Measurements from ENCODE around the gene IGSF21. TPM values are rescaled to one million over a fixed set of nuclear protein-coding genes. Genes with fewer than 3 reads are reported as not detected.

Gene IGSF21
- total and polyA plus RNA-seq, 9 donors, result 0.04 to 0.48 (median 0.21) TPM; not detected in 1

DNA sequence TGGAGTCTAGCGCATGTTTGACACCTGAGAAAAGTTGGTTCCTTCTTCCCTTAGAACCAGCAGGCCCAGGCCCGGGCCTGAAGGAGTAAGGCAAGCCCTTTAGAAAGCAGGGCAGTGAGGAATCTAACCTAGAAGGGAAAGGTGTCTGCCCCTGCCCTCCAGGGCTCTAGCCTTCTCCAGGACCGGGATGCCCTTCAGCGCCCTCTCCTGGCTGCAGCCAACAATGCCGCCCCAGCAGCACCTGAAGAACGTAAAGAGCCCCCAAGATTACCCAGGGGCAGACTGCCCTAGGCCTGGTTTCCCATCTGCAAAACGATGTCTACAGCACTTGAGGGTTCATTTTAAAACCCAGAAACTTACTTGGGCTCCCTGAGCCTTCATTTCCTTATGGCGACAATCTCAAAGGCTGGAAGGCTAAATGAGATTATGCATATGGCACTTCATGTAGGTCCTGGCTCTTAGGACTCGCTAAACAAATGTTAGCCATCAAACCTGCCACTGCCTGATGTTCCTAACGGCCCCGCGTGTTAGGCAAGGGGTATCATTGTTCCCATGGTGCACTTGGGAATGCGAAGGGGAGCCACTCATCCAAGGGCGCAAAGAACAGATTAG is 266.4 kb downstream of the IGSF21 start:
- no peak overlapping the region for H3K4me3 ChIP-seq (ENCODE audit: low read length)
- no peaks in the 10 kb centered on the region for H3K36me3 ChIP-seq (ENCODE audit: control insufficient read depth, insufficient read depth, low read length)
- H3K27ac ChIP-seq (ENCODE audit: low read length), result no peak overlapping the region
- H3K4me1 ChIP-seq (ENCODE audit: control insufficient read depth, insufficient read depth, low read length), result no peaks in the 10 kb centered on the region
- peaks cover 2% of the 10 kb centered on the region for H3K27me3 ChIP-seq (ENCODE audit: control insufficient read depth, insufficient read depth, low read length)
- no peak for DNase-seq
- WGBS (ENCODE audit: insufficient coverage), result 52% methylated on average over 12 of the region's 14 CpGs
- H3K9me3 ChIP-seq (replicated peaks; ENCODE audit: control insufficient read depth, low read depth, low read length), result no peaks in the 10 kb centered on the region

DNA sequence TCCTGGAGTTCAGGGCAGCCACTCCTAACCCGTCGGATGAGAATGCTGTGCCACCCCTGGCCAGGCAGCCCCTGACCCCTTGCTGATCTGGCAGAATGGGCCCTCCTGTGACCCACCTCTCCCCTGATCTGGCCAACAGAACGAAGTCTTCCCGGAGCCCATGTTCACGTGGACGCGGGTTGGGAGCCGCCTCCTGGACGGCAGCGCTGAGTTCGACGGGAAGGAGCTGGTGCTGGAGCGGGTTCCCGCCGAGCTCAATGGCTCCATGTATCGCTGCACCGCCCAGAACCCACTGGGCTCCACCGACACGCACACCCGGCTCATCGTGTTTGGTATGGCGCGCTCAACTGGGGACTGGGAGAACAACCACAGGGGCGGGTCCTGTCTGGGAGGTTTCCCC is 269.1 kb downstream of the IGSF21 start:
- H3K4me3 ChIP-seq (ENCODE audit: low read length), result no peak overlapping the region
- peaks cover 5% of the 10 kb centered on the region for H3K9me3 ChIP-seq (replicated peaks; ENCODE audit: control insufficient read depth, low read depth, low read length)
- no peak for DNase-seq
- H3K27me3 ChIP-seq (ENCODE audit: control insufficient read depth, insufficient read depth, low read length), result peaks cover 2% of the 10 kb centered on the region
- H3K36me3 ChIP-seq (ENCODE audit: control insufficient read depth, insufficient read depth, low read length), result no peaks in the 10 kb centered on the region
- H3K4me1 ChIP-seq (ENCODE audit: control insufficient read depth, insufficient read depth, low read length), result no peaks in the 10 kb centered on the region
- no peak overlapping the region for H3K27ac ChIP-seq (ENCODE audit: low read length)
- WGBS (ENCODE audit: insufficient coverage), result 88% methylated on average over 24 of the region's 24 CpGs

- peaks cover 2% of the 10 kb centered on the region for H3K27me3 ChIP-seq (ENCODE audit: control insufficient read depth, insufficient read depth, low read length)
- H3K9me3 ChIP-seq (replicated peaks; ENCODE audit: control insufficient read depth, low read depth, low read length), result peaks cover 5% of the 10 kb centered on the region
These were observed 272.7 kb downstream of the IGSF21 start for GRCh38 chr1:18380288-18380687.

DNA sequence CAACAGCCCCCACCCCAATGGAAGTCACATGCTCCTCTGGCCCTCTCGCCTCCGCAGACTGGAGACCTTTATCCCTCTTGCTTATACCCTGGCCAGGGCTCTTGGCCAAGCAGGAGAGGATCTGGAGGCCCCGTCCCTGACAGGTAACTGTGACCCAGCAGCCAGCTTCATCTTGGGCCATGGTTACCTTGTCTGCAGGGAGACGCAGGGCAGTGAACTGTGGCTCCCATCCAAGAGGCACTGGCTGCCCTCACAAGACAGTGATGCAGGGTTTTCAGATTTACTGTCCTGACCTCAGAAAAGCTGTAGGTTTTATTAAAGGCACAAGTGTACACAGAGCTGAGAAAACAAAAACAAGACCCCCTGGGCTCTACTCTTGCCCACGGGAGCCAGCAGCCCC is 276.5 kb downstream of the IGSF21 start:
- no peak overlapping the region for H3K4me3 ChIP-seq (ENCODE audit: low read length)
- H3K27ac ChIP-seq (ENCODE audit: low read length), result peak overlapping the region; percentile 80
- peaks cover 28% of the 10 kb centered on the region for H3K4me1 ChIP-seq (ENCODE audit: control insufficient read depth, insufficient read depth, low read length)
- no peaks in the 10 kb centered on the region for H3K36me3 ChIP-seq (ENCODE audit: control insufficient read depth, insufficient read depth, low read length)
- H3K27me3 ChIP-seq (ENCODE audit: control insufficient read depth, insufficient read depth, low read length), result no peaks in the 10 kb centered on the region
- DNase-seq, result peak; percentile 13
- peaks cover 5% of the 10 kb centered on the region for H3K9me3 ChIP-seq (replicated peaks; ENCODE audit: control insufficient read depth, low read depth, low read length)
- WGBS (ENCODE audit: insufficient coverage), result 39% methylated on average over 5 of the region's 5 CpGs

More at GRCh38 chr1:18380288-18380687, 272.7 kb downstream of the IGSF21 start:
- no peak overlapping the region for H3K27ac ChIP-seq (ENCODE audit: low read length)
- no peak overlapping the region for H3K4me3 ChIP-seq (ENCODE audit: low read length)
- no peaks in the 10 kb centered on the region for H3K36me3 ChIP-seq (ENCODE audit: control insufficient read depth, insufficient read depth, low read length)
- peaks cover 14% of the 10 kb centered on the region for H3K4me1 ChIP-seq (ENCODE audit: control insufficient read depth, insufficient read depth, low read length)
- no peak for DNase-seq

- Histone ChIP-seq H3K27me3 (ENCODE audit: control insufficient read depth, insufficient read depth, low read length) (no peaks in the 10 kb centered on the region), H3K4me1 (ENCODE audit: control insufficient read depth, insufficient read depth, low read length) (peaks cover 28% of the 10 kb centered on the region), H3K27ac (ENCODE audit: low read length) (peak overlapping the region; percentile 80), H3K36me3 (ENCODE audit: control insufficient read depth, insufficient read depth, low read length) (no peaks in the 10 kb centered on the region), H3K4me3 (ENCODE audit: low read length) (no peak overlapping the region), H3K9me3 (replicated peaks; ENCODE audit: control insufficient read depth, low read depth, low read length) (peaks cover 5% of the 10 kb centered on the region)
- WGBS (ENCODE audit: insufficient coverage), result 6% methylated on average over 2 of the region's 2 CpGs
- DNase-seq, result peak; percentile 83
These were observed 276.9 kb downstream of the IGSF21 start for GRCh38 chr1:18384471-18384870.

- H3K27me3 ChIP-seq (ENCODE audit: control insufficient read depth, insufficient read depth, low read length), result no peaks in the 10 kb centered on the region
- no peak overlapping the region for H3K4me3 ChIP-seq (ENCODE audit: low read length)
- WGBS (ENCODE audit: insufficient coverage), result 3% methylated on average over 9 of the region's 9 CpGs
- H3K4me1 ChIP-seq (ENCODE audit: control insufficient read depth, insufficient read depth, low read length), result peaks cover 28% of the 10 kb centered on the region
- no peaks in the 10 kb centered on the region for H3K36me3 ChIP-seq (ENCODE audit: control insufficient read depth, insufficient read depth, low read length)
- DNase-seq, result peak; percentile 97
- H3K9me3 ChIP-seq (replicated peaks; ENCODE audit: control insufficient read depth, low read depth, low read length), result no peaks in the 10 kb centered on the region
- H3K27ac ChIP-seq (ENCODE audit: low read length), result peak overlapping the region; percentile 83
These were observed 277.7 kb downstream of the IGSF21 start for GRCh38 chr1:18385239-18385790.

DNA sequence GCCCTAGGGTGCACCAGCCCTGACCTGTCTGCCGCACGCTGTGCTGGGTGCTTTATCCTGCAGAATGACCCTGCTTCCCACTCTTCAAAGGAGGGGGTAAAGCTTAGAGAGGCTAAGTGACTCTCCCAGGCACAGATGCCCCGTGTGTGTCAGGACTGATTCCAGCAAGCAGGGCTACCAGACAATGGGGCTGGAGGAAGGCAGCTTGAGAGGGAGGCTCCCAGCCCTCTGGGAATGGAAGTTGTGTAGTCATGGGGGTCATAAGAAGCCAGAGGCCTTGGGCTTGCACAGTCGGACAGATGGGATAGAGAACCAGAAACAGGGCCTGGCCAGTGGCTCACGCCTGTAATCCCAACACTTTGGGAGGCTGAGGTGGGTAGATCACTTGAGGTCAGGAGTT is 279.0 kb downstream of the IGSF21 start:
- DNase-seq, result no peak
- Histone ChIP-seq H3K27ac (ENCODE audit: low read length) (no peak overlapping the region), H3K4me1 (ENCODE audit: control insufficient read depth, insufficient read depth, low read length) (peaks cover 28% of the 10 kb centered on the region), H3K4me3 (ENCODE audit: low read length) (no peak overlapping the region), H3K36me3 (ENCODE audit: control insufficient read depth, insufficient read depth, low read length) (no peaks in the 10 kb centered on the region), H3K9me3 (replicated peaks; ENCODE audit: control insufficient read depth, low read depth, low read length) (no peaks in the 10 kb centered on the region), H3K27me3 (ENCODE audit: control insufficient read depth, insufficient read depth, low read length) (peaks cover 3% of the 10 kb centered on the region)
- 60% methylated on average over 1 of the region's 5 CpGs for WGBS (ENCODE audit: insufficient coverage)

GRCh38 chr1:18387307-18387706 is 279.7 kb downstream of the IGSF21 start:
- H3K27ac ChIP-seq (ENCODE audit: low read length), result no peak overlapping the region
- no peak for DNase-seq
- 100% methylated on average over 1 of the region's 6 CpGs for WGBS (ENCODE audit: insufficient coverage)
- no peak overlapping the region for H3K4me3 ChIP-seq (ENCODE audit: low read length)
- H3K4me1 ChIP-seq (ENCODE audit: control insufficient read depth, insufficient read depth, low read length), result peaks cover 28% of the 10 kb centered on the region
- H3K9me3 ChIP-seq (replicated peaks; ENCODE audit: control insufficient read depth, low read depth, low read length), result no peaks in the 10 kb centered on the region
- H3K36me3 ChIP-seq (ENCODE audit: control insufficient read depth, insufficient read depth, low read length), result no peaks in the 10 kb centered on the region
- H3K27me3 ChIP-seq (ENCODE audit: control insufficient read depth, insufficient read depth, low read length), result peaks cover 3% of the 10 kb centered on the region

DNA sequence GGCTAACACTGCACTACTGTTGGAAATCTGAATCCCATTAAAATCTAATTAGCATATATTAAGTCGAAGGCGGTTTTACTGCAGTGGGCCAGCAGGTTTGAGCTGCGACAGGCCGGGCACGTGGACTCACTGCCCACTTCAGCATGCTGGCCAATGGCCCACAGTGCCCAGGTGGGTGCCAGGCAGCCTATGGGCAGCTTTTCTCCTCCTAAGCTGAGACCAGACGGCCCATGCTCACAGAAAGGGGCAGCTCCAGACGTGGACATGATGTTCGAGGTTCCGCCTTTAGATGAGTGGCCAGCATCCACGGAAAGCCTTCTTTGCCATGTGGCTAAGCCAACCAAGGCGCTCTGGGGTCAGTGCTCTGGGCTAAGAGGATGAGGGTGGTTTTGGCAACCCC is 283.4 kb downstream of the IGSF21 start:
- H3K27ac ChIP-seq (ENCODE audit: low read length), result no peak overlapping the region
- peaks cover 5% of the 10 kb centered on the region for H3K27me3 ChIP-seq (ENCODE audit: control insufficient read depth, insufficient read depth, low read length)
- H3K36me3 ChIP-seq (ENCODE audit: control insufficient read depth, insufficient read depth, low read length), result no peaks in the 10 kb centered on the region
- no peak overlapping the region for H3K4me3 ChIP-seq (ENCODE audit: low read length)
- DNase-seq, result no peak
- no peaks in the 10 kb centered on the region for H3K9me3 ChIP-seq (replicated peaks; ENCODE audit: control insufficient read depth, low read depth, low read length)
- peaks cover 7% of the 10 kb centered on the region for H3K4me1 ChIP-seq (ENCODE audit: control insufficient read depth, insufficient read depth, low read length)
- 78% methylated on average over 11 of the region's 11 CpGs for WGBS (ENCODE audit: insufficient coverage)

DNA sequence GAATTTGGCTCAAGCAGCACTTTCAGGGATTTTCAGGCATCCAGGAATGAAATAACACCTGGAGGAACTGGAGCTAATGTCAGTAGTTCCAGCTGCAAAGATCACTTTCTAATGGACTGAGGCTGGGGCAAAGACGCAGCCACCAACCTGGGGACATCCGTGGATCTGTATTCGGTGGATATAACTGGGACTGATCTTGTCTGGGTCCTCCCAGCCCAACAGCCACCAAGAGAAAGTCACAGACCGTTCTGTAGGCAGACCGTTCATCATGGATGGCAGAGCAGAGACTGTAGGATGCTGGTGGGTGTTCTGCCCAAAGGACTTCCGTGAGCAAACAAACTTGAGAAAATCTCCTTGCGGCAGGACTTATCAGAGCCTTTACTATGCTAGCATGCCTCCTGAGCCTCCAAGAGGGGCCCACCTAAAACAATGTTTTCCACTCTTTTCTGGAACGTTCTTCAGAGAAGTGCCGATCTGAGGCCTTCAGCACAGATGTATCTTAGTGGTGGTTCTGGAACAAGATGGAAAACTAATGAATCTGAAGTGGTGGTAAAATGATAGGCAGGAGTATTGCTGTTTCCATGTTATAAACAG is 287.1 kb downstream of the IGSF21 start:
- 84% methylated on average over 5 of the region's 9 CpGs for WGBS (ENCODE audit: insufficient coverage)
- H3K36me3 ChIP-seq (ENCODE audit: control insufficient read depth, insufficient read depth, low read length), result no peaks in the 10 kb centered on the region
- H3K27ac ChIP-seq (ENCODE audit: low read length), result no peak overlapping the region
- H3K4me1 ChIP-seq (ENCODE audit: control insufficient read depth, insufficient read depth, low read length), result no peaks in the 10 kb centered on the region
- DNase-seq, result no peak
- H3K27me3 ChIP-seq (ENCODE audit: control insufficient read depth, insufficient read depth, low read length), result peaks cover 13% of the 10 kb centered on the region
- H3K9me3 ChIP-seq (replicated peaks; ENCODE audit: control insufficient read depth, low read depth, low read length), result no peaks in the 10 kb centered on the region
- H3K4me3 ChIP-seq (ENCODE audit: low read length), result no peak overlapping the region
